BJ (cell line): ENCODE data around the gene GPSM1. TPM values are rescaled to one million over a fixed set of nuclear protein-coding genes. Genes with fewer than 3 reads are reported as not detected.

Source experiments
- CTCF ChIA-PET: fragments of 350-600 bp; formaldehyde crosslinking; extraction: SDS; loops from one replicate; lab custom pipeline; 2021; ENCODE audit warnings: antibody characterized with exemption, inconsistent platforms; lab: Yijun Ruan, JAX
- POLR2A ChIA-PET: fragments of 300-600 bp; sonication (Branson Sonifier 250); formaldehyde crosslinking; extraction: SDS; loops from one replicate; lab custom pipeline; 2021; ENCODE audit warnings: antibody characterized with exemption; lab: Charles Lee
- DNase-seq: peaks from one replicate; pipeline ENCODE4 v3.0.0-alpha.2; 2011; ENCODE audit warnings: low read depth
- H3K27me3 ChIP-seq: 2 replicates; pipeline ENCODE4 v1.6.0; 2011; ENCODE audit warnings: low read length; ENCODE audit not compliant: control insufficient read depth, insufficient read depth
- H3K36me3 ChIP-seq: 2 replicates; pipeline ENCODE4 v1.5.1; 2011; ENCODE audit warnings: low read length; ENCODE audit not compliant: control insufficient read depth, insufficient read depth
- H3K4me3 ChIP-seq: 2 replicates; pipeline ENCODE4 v1.5.1; 2011; ENCODE audit warnings: low read depth, mild to moderate bottlenecking, control low read depth, low read length
- CTCF ChIP-seq: IDR thresholded peaks from 2 replicates; pipeline ENCODE4 v1.5.1; 2011; ENCODE audit warnings: low read depth, mild to moderate bottlenecking, control low read depth, inconsistent platforms, low read length, moderate library complexity; ENCODE audit not compliant: insufficient read depth
- polyA plus RNA-seq: library from polyadenylated mRNA; depleted of rRNA; stranded (reverse); fragments of >200 nt; gene quantifications from 2 replicates; pipeline ENCODE4 v1.2.3, GENCODE V29; 2011

GPSM1 gene
- polyA plus RNA-seq, 1 experiment = 33.1 TPM

GRCh38 chr9:136338511-136338910, 11.2 kb downstream of the GPSM1 start:
- no peaks in the 10 kb centered on the region for H3K27me3 ChIP-seq
- no peak overlapping the region for H3K4me3 ChIP-seq
- peaks cover 64% of the 10 kb centered on the region for H3K36me3 ChIP-seq
- DNase-seq = no peak
- TF ChIP-seq CTCF = no peak
- POLR2A ChIA-PET = no interaction called here
- CTCF ChIA-PET = interaction anchor here (1.5 to 2.0 kb wide), 2 partner anchors 9 to 10 kb away, joined by 7 to 9 read pairs; partner anchors contain the start of gene GPSM1

- peak; percentile 89 for TF ChIP-seq CTCF
- H3K4me3 ChIP-seq = no peak overlapping the region
- CTCF ChIA-PET = interaction anchor here (1.3 to 1.5 kb wide), 3 partner anchors 10 to 23 kb away, joined by 3 to 9 read pairs (median 3); no protein-coding TSS in a partner anchor
- H3K36me3 ChIP-seq = peaks cover 68% of the 10 kb centered on the region
- POLR2A ChIA-PET = no interaction called here
- no peaks in the 10 kb centered on the region for H3K27me3 ChIP-seq
- DNase-seq = no peak
These were observed 12.0 kb downstream of the GPSM1 start for GRCh38 chr9:136339173-136339957.

GRCh38 chr9:136339958-136340310, 12.6 kb downstream of the GPSM1 start:
- CTCF ChIA-PET = interaction anchor here (1.3 to 1.5 kb wide), 3 partner anchors 11 to 23 kb away, joined by 3 to 9 read pairs (median 3); no protein-coding TSS in a partner anchor
- POLR2A ChIA-PET = no interaction called here
- Histone ChIP-seq H3K27me3 (no peaks in the 10 kb centered on the region), H3K36me3 (peaks cover 65% of the 10 kb centered on the region), H3K4me3 (no peak overlapping the region)
- DNase-seq = no peak
- no peak for TF ChIP-seq CTCF

- Histone ChIP-seq H3K27me3 (no peaks in the 10 kb centered on the region), H3K36me3 (peaks cover 61% of the 10 kb centered on the region), H3K4me3 (no peak overlapping the region)
- POLR2A ChIA-PET = no interaction called here
- no peak for TF ChIP-seq CTCF
- no peak for DNase-seq
- CTCF ChIA-PET = interaction anchor here (1.3 to 1.4 kb wide), 3 partner anchors 21 to 28 kb away, joined by 3 to 8 read pairs (median 3); no protein-coding TSS in a partner anchor
These were observed 13.2 kb downstream of the GPSM1 start for GRCh38 chr9:136340356-136341041.

- POLR2A ChIA-PET = no interaction called here
- Histone ChIP-seq H3K4me3 (no peak overlapping the region), H3K27me3 (no peaks in the 10 kb centered on the region), H3K36me3 (peaks cover 55% of the 10 kb centered on the region)
- DNase-seq = no peak
- CTCF ChIA-PET = interaction anchor here (1.4 kb wide), 1 partner anchor 29 kb away, joined by 8 read pairs; no protein-coding TSS in a partner anchor
- no peak for TF ChIP-seq CTCF
These were observed 13.8 kb downstream of the GPSM1 start for GRCh38 chr9:136341042-136341655.
